ENCODE results near the gene LTBP2. TPM values are rescaled to one million over a fixed set of nuclear protein-coding genes. Genes with fewer than 3 reads are reported as not detected.

Gene LTBP2
- total and polyA plus RNA-seq, 2 of the 8 experiments (the other 6 are each of a cell fraction or from before 2014, with no cell fraction given), result 0.48 to 0.89 TPM

DNA sequence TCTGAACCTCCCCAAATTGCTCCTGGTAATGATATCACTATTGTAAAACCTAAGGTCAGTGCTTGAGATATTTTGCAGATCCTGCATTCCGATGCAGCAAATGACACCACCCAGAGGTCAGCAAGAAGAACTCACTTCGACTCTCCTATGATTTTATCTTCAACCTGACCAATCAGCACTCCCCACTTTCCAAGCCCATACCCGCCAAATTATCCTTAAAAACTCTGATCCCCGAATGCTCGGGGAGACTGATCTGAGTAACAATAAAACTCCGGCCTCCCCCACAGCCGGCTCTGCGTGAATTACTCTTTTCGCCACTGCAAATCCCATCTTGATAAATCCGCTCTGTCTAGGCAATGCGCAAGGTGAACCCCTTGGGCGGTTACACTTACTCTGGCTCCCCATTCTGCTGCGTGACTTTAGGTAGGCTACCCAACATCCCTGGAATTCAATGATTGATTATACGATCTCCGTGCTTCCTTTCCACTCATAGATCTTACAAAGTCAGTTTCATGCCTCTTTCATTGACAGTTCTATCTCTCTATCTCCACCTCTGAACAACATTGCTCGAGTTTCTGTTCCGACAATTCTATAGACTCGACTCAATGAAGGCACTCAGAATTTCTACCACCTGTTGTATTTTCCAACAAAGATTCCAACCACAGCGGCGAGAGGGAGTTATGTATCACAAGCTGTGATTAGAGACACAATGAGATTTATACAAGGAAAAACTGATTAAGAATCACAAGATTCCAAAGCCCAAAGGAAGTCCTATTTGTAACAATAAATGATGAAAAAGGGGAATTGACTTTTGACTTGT, 119.9 kb downstream of the LTBP2 start:
- Histone ChIP-seq H3K4me2 (ENCODE audit: insufficient read depth in 1 of 2, low read depth in 2 of 2, low read length in 2 of 2) (peak overlapping the region; percentile 79 to 89), H3K14ac (ENCODE audit: insufficient read length) (no peak overlapping the region), H2BK120ac (replicated peaks; ENCODE audit: low read depth, low read length) (no peak overlapping the region), H4K20me1 (replicated peaks in 1 of 2; ENCODE audit: control insufficient read depth in 1 of 2, insufficient read depth in 2 of 2, low read length in 2 of 2) (peaks cover 0 to 6% of the 10 kb centered on the region in 2 experiments), H3K27ac (ENCODE audit: low read depth, low read length) (no peak overlapping the region), H3K23ac (ENCODE audit: insufficient read length) (no peak overlapping the region), H3K9ac (replicated peaks in 1 of 4; ENCODE audit: extremely low read depth in 1 of 4, low read depth in 3 of 4, low read length in 3 of 4) (peak overlapping the region; percentile 72 to 88 (median 76)), H2BK5ac (ENCODE audit: low read depth, low read length) (no peak overlapping the region), H3K27me3 (replicated peaks in 1 of 4; ENCODE audit: control insufficient read depth in 3 of 4, extremely low read depth in 1 of 4, insufficient read depth in 3 of 4, low read length in 3 of 4) (no peaks in the 10 kb centered on the region), H4K5ac (ENCODE audit: insufficient read length, low read depth, low read length) (no peak overlapping the region), H3K36me3 (ENCODE audit: control insufficient read depth in 2 of 4, insufficient read depth in 4 of 4, low read length in 3 of 4) (peaks cover 0 to 12% (median 3%) of the 10 kb centered on the region in 4 experiments; a peak in 2 of 8 replicates), H3K9me3 (ENCODE audit: insufficient read depth in 2 of 2, low read depth in 1 of 2, low read length in 1 of 2) (no peaks in the 10 kb centered on the region), H3K79me2 (ENCODE audit: control insufficient read depth in 1 of 2, insufficient read depth in 2 of 2, low read length in 2 of 2) (peaks cover 0 to 61% of the 10 kb centered on the region in 2 experiments; a peak in 3 of 4 replicates), H4K8ac (ENCODE audit: extremely low read depth, insufficient read depth, low read length) (no peak overlapping the region), H3K4ac (replicated peaks; ENCODE audit: insufficient read length, low read depth, low read length) (no peak overlapping the region), H2BK20ac (ENCODE audit: low read length) (no peak overlapping the region), H3K4me3 (ENCODE audit: extremely low read depth in 1 of 4, insufficient read depth in 2 of 4, low read depth in 3 of 4, low read length in 4 of 4) (peak overlapping the region; percentile 69 to 85 (median 74)), H2BK15ac (ENCODE audit: low read length) (no peak overlapping the region), H2AFZ (ENCODE audit: low read length) (no peak overlapping the region), H3K56ac (replicated peaks; ENCODE audit: insufficient read length, low read depth, low read length) (no peak overlapping the region), H3K23me2 (ENCODE audit: low read depth, low read length) (peaks cover 12% of the 10 kb centered on the region), H2AK5ac (ENCODE audit: low read depth, low read length) (no peak overlapping the region), H2BK12ac (ENCODE audit: low read depth, low read length) (no peak overlapping the region), H3K18ac (ENCODE audit: extremely low read depth, low read length) (no peak overlapping the region), H4K91ac (replicated peaks; ENCODE audit: insufficient read length, low read length) (no peak overlapping the region), H3K4me1 (replicated peaks in 1 of 4; ENCODE audit: control insufficient read depth in 3 of 4, insufficient read depth in 4 of 4, low read length in 3 of 4) (peaks cover 0 to 6% (median 2%) of the 10 kb centered on the region in 4 experiments; a peak in 4 of 7 replicates), H3K79me1 (ENCODE audit: low read depth, low read length) (peaks cover 9% of the 10 kb centered on the region)
- DNase-seq (ENCODE audit: low read depth in 1 of 2, low spot score in 2 of 2), result no peak
- CTCF ChIA-PET (ENCODE audit: partially characterized antibody), result interaction anchor here (0.5 to 3.5 kb wide), 6 partner anchors 9 to 197 kb away, joined by 3 to 18 read pairs (median 3); partner anchors contain the start of gene VRTN
- WGBS, 2 experiments (ENCODE audit: extremely low coverage in 1 of 2, insufficient coverage in 1 of 2, insufficient read length in 1 of 2, insufficient replicate concordance in 2 of 2, low coverage in 1 of 2, low lambda C conversion rate in 2 of 2, missing lambda C conversion rate in 1 of 2), result 3% methylated on average over 20 of the region's 20 CpGs; no CpG with 5 or more reads in 1 of the 2 experiments
- FAIRE-seq, result peak; percentile 32
- POLR2A ChIA-PET (ENCODE audit: partially characterized antibody), result interaction anchor here (0.8 to 2.4 kb wide), 7 partner anchors 12 to 189 kb away, joined by 3 to 6 read pairs (median 3); partner anchors contain the start of gene ABCD4
- TF ChIP-seq, protein P1, sequence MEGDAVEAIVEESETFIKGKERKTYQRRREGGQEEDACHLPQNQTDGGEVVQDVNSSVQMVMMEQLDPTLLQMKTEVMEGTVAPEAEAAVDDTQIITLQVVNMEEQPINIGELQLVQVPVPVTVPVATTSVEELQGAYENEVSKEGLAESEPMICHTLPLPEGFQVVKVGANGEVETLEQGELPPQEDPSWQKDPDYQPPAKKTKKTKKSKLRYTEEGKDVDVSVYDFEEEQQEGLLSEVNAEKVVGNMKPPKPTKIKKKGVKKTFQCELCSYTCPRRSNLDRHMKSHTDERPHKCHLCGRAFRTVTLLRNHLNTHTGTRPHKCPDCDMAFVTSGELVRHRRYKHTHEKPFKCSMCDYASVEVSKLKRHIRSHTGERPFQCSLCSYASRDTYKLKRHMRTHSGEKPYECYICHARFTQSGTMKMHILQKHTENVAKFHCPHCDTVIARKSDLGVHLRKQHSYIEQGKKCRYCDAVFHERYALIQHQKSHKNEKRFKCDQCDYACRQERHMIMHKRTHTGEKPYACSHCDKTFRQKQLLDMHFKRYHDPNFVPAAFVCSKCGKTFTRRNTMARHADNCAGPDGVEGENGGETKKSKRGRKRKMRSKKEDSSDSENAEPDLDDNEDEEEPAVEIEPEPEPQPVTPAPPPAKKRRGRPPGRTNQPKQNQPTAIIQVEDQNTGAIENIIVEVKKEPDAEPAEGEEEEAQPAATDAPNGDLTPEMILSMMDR (IDR thresholded peaks at IDR 0.05; ENCODE audit: control extremely low read depth in 1 of 3, insufficient read depth in 1 of 3, low read depth in 1 of 3, low read length in 3 of 3), result peak in 1 of 3 experiments; percentile 30; a peak in 2 of 4 replicates
- TF ChIP-seq HDAC2 (IDR thresholded peaks at IDR 0.05; ENCODE audit: borderline replicate concordance in 1 of 2, low read depth in 2 of 2, low read length in 2 of 2) (0 out of 4 replicates have a peak, but pooled peaks of 1 of the 2 experiments have one; percentile 16), SRF (IDR thresholded peaks at IDR 0.05; ENCODE audit: low read depth, low read length) (no peak), CHD1 (IDR thresholded peaks at IDR 0.05; ENCODE audit: low read depth, low read length) (no peak), NRF1 (IDR thresholded peaks at IDR 0.05; ENCODE audit: low read depth, low read length) (no peak), BCL11A (IDR thresholded peaks at IDR 0.05; ENCODE audit: low read depth in 2 of 2, low read length in 2 of 2) (no peak), SIN3A (conservative IDR thresholded peaks at IDR 0.05 in 1 of 2, IDR thresholded peaks at IDR 0.05 in 1 of 2; ENCODE audit: low read depth in 1 of 2, low read length in 2 of 2) (peak in 1 of 2 experiments; percentile 23; a peak in 1 of 4 replicates), TEAD4 (IDR thresholded peaks at IDR 0.05; ENCODE audit: low read depth, low read length) (0 out of 2 replicates have a peak, but pooled peaks have one; percentile 41)

Measured in H1 (cell line).